GM10248 (cell line): ENCODE results near the gene SERINC2.

Experiments
- CTCF ChIA-PET: fragments of 300-600 bp; sonication (Branson Sonifier 250); formaldehyde crosslinking; extraction: SDS; loops from one replicate; lab custom pipeline; 2021; ENCODE audit warnings: antibody characterized with exemption; lab: Yijun Ruan, JAX
- POLR2A ChIA-PET: fragments of 350-650 bp; sonication (Branson Sonifier 250); formaldehyde crosslinking; extraction: SDS; loops from one replicate; lab custom pipeline; 2020; ENCODE audit warnings: antibody characterized with exemption; lab: Yijun Ruan, JAX
- DNase-seq: peaks from one replicate; pipeline ENCODE4 v3.0.0; 2012; ENCODE audit errors: extremely low spot score
- TF ChIP-seq, protein P1 (sequence below): IDR thresholded peaks from 2 replicates; pipeline ENCODE4 v1.5.1; 2012; ENCODE audit warnings: mild to moderate bottlenecking, low read depth; ENCODE audit errors: extremely low read depth, missing control alignments, control extremely low read depth

SERINC2 gene

DNA sequence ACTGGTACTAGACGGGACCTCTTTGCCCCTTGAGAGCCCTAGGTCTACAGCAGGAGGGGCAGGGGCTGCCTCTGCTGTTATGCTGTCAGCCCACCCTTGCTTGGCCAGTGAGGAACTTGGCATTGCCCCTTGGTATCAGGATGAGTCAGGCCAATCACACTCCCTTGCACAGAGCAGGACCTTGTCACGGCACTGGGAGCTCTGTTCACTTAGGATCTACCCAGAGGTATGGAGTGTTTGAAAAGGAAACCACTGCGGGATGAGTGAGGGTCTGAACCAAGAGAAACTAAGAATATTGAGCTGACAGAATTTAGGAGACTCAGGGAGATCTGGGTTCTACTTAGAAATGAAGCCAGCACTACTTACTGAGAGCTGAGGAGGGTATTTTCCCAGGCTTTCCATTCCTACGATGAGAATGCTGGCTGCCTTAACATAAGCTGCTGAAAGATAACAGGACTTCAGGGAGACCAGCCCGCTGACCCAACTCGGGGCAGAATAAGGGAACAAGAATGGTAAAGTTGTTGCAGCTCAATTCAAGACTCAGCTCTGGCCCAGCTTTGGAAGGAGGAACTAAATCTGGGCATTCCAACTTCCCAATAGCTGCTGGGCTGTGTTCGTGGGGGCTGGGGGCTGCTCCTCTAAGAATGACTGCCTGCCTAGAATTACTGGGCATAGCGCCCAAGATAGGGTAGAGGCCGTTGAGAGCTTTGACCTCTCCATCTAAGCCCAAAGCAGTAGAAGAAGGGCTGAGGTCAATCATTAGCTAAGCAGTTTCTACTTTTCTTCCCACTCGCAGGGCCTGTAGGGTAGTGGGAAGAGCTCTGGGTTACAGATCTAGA, 41.7 kb upstream of the SERINC2 start:
- TF ChIP-seq, protein P1, sequence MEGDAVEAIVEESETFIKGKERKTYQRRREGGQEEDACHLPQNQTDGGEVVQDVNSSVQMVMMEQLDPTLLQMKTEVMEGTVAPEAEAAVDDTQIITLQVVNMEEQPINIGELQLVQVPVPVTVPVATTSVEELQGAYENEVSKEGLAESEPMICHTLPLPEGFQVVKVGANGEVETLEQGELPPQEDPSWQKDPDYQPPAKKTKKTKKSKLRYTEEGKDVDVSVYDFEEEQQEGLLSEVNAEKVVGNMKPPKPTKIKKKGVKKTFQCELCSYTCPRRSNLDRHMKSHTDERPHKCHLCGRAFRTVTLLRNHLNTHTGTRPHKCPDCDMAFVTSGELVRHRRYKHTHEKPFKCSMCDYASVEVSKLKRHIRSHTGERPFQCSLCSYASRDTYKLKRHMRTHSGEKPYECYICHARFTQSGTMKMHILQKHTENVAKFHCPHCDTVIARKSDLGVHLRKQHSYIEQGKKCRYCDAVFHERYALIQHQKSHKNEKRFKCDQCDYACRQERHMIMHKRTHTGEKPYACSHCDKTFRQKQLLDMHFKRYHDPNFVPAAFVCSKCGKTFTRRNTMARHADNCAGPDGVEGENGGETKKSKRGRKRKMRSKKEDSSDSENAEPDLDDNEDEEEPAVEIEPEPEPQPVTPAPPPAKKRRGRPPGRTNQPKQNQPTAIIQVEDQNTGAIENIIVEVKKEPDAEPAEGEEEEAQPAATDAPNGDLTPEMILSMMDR = no peak
- no peak for DNase-seq
- ChIA-PET CTCF (interaction anchor here (0.7 to 5.6 kb wide), 3 partner anchors 10 to 30 kb away, joined by 3 to 46 read pairs (median 3); no protein-coding TSS in a partner anchor), POLR2A (interaction anchor here (0.6 kb wide), 1 partner anchor 91 kb away, joined by 3 read pairs; no protein-coding TSS in a partner anchor)

DNA sequence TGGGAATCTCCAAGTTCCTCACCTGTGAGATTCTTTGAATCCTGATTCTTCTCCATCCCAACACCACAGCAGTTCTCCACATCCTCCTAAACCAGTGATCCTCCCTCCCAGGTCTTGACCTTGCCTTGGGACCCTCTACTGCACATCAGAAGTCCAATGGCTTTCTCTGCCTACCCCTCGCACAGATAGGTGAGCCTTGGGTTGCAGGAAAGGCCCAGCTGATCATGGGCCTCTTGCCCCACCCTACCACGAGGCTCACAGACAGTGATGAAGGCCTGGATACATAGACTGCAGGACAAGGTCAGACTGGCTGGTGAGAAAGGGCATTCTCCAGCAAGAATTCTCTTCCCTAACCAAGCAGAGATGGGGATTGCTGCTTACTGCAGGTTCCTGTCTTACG, 41.0 kb upstream of the SERINC2 start:
- TF ChIP-seq, protein P1 = no peak
- CTCF ChIA-PET = interaction anchor here (2.0 to 5.6 kb wide), 2 partner anchors 23 to 177 kb away, joined by 8 to 46 read pairs; no protein-coding TSS in a partner anchor
- POLR2A ChIA-PET = interaction anchor here (0.6 kb wide), 1 partner anchor 90 kb away, joined by 3 read pairs; no protein-coding TSS in a partner anchor
- DNase-seq = no peak

DNA sequence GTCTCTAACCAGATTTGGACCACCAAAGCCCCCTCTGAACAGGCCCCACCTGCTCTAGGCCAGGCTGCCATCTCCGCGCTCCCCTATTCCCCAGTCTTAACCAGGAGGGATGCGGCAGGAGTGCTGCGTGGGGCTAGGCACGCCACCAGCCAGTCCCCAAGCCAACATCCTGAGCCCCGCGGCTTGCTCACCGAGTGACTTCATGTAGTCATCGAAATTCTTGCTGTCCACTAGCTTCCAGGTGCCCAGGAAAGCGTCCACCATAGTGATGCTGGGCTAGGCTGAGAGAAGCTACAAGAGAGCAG, 40.3 kb upstream of the SERINC2 start:
- POLR2A ChIA-PET = interaction anchor here (0.6 to 1.5 kb wide), 2 partner anchors 15 to 76 kb away, joined by 3 to 4 read pairs; partner anchors contain the start of genes SNRNP40 and ZCCHC17
- TF ChIP-seq, protein P1 = no peak
- CTCF ChIA-PET = interaction anchor here (1.0 to 5.6 kb wide), 4 partner anchors 9 to 191 kb away, joined by 3 to 46 read pairs (median 6); no protein-coding TSS in a partner anchor
- no peak for DNase-seq

DNA sequence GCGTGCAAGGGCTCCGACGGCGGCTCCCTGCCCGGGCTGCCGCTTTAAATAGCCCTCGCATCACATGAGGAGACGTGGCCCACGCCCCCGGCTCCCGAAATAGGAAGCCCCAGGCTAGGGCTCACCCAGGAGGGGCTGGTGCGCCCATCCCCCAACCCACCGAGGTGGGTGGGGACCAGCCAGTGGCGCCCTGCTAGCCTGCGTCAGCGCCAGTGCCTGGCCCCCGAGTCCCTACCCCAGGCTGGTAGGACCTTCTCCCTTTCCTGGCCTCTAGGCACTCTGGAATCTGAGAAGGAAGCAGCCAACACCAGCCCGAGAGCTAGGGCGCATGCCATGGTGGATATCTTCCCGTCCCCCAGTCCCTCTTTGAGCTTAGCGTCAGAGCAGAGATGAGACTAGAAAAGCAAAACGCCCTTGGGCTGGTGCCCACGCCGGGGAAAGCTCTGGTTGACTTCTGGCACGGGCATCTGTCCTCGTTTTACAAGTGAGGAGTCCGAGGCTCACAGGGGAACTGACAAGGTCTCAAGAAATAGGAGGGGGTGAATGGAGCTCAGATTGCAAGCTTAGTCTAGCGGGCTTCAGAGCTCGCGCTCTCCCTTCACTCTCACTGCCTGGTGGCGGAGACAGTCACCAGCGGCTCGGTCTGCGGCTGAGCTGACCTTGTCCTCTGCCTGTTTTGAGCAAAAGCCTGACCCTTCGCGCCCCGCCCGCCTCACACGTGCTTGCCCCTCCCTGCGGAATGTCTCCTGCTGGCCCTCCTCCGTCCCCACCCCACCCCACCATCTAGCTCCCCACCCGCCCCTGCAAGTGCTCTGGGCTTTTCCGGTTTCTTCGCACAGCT, 39.7 kb upstream of the SERINC2 start, which contains the start of gene FABP3:
TSS of gene FABP3 (minus strand) at position 21 of the 841 bp plus-strand sequence. CDS start 62 bp downstream, outside the sequence.
- peak; percentile 66 for DNase-seq
- ChIA-PET CTCF (interaction anchor here (1.0 to 5.6 kb wide), 6 partner anchors 10 to 190 kb away, joined by 3 to 46 read pairs (median 4); no protein-coding TSS in a partner anchor), POLR2A (interaction anchor here (0.6 to 1.5 kb wide), 2 partner anchors 16 to 76 kb away, joined by 3 to 4 read pairs; partner anchors contain the start of genes SNRNP40 and ZCCHC17)
- TF ChIP-seq, protein P1 = no peak

DNA sequence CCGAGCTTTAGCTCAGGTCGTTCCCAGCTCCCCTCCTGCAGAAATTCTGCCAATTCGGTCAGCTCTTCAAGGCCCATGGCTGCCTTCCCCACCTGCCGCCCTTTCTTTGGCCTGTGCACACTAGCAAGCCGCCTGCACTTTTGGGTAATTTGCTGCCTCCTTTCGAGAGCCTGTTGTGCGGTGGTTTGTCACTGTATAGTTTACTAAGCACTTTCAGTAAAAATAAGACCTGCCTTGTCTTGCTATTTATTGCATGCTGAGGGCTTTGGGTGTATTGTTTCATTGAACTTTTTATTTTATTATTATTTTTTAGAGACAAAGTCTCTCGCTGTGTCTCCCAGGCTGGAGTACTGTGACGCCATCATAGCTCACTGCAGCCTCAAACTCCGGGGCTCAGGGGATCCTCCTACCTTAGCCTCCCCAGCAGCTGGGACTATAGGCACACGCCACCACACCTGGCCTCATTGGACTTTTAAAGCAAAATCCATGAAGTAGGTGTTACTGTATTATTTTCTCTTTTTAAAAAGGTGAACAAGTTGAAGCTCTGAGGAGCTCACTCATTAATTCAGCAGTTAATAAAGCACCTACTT, 39.0 kb upstream of the SERINC2 start:
- CTCF ChIA-PET = interaction anchor here (1.0 to 5.6 kb wide), 6 partner anchors 10 to 175 kb away, joined by 3 to 46 read pairs (median 4); no protein-coding TSS in a partner anchor
- TF ChIP-seq, protein P1 = no peak
- POLR2A ChIA-PET = interaction anchor here (1.5 kb wide), 1 partner anchor 77 kb away, joined by 4 read pairs; the partner anchor contains the start of genes SNRNP40 and ZCCHC17
- no peak for DNase-seq
